DMS53 treated with DMSO at 0.1 percent for 48 hours (cell line): ENCODE results near the gene NUB1.
"Not testable (repeated sequence)": the region's sequence is repeated elsewhere in the genome, so short reads cannot be mapped to it uniquely, and the experiment has no call there.

Experiments
- DNase-seq: peaks from one replicate; lab custom pipeline; 2025; ENCODE audit not compliant: unreplicated experiment; lab: John Stamatoyannopoulos, UW

The NUB1 gene

GRCh38 chr7:151341357-151342101 is at the start of gene NUB1:
Gene NUB1, plus strand, starts transcription at chr7:151341812. Its CDS starts 3,538 bp downstream, at chr7:151345350.
- DNase-seq: peak; percentile 82

GRCh38 chr7:151292850-151293249 is 48.8 kb upstream of the NUB1 start:
- no peak for DNase-seq

GRCh38 chr7:151296202-151296992 is 45.2 kb upstream of the NUB1 start:
- no peak for DNase-seq

GRCh38 chr7:151298765-151299164 is 42.8 kb upstream of the NUB1 start:
- DNase-seq: no peak

GRCh38 chr7:151299530-151299929 is 42.1 kb upstream of the NUB1 start:
- DNase-seq: no peak

- DNase-seq: no peak
Observed at GRCh38 chr7:151299940-151300645, 41.5 kb upstream of the NUB1 start.

GRCh38 chr7:151301471-151302462 is 39.8 kb upstream of the NUB1 start:
- DNase-seq: no peak

GRCh38 chr7:151304251-151304650 is 37.4 kb upstream of the NUB1 start:
- not testable (repeated sequence) for DNase-seq

GRCh38 chr7:151304856-151305255 is 36.8 kb upstream of the NUB1 start:
- DNase-seq: peak; percentile 27

GRCh38 chr7:151306374-151306773 is 35.2 kb upstream of the NUB1 start:
- no peak for DNase-seq

- no peak for DNase-seq
Observed at GRCh38 chr7:151306860-151307259, 34.8 kb upstream of the NUB1 start.

- DNase-seq: no peak
Observed at GRCh38 chr7:151307536-151307935, 34.1 kb upstream of the NUB1 start.

- no peak for DNase-seq
Observed at GRCh38 chr7:151308256-151308655, 33.4 kb upstream of the NUB1 start.

- no peak for DNase-seq
Observed at GRCh38 chr7:151308791-151309190, 32.8 kb upstream of the NUB1 start.

- no peak for DNase-seq
Observed at GRCh38 chr7:151309311-151309710, 32.3 kb upstream of the NUB1 start.

- DNase-seq: peak; percentile 6
Observed at GRCh38 chr7:151310578-151310977, 31.0 kb upstream of the NUB1 start.

- DNase-seq: peak; percentile 40
Observed at GRCh38 chr7:151311294-151311864, 30.2 kb upstream of the NUB1 start.

GRCh38 chr7:151312356-151312755 is 29.3 kb upstream of the NUB1 start:
- DNase-seq: no peak

GRCh38 chr7:151312831-151313809 is 28.5 kb upstream of the NUB1 start:
- no peak for DNase-seq
